Renal pelvis (tissue), 4 donors: ENCODE results near the gene ARPC1B. TPM values are rescaled to one million over a fixed set of nuclear protein-coding genes. Genes with fewer than 3 reads are reported as not detected.
"Not testable (repeated sequence)": the region's sequence is repeated elsewhere in the genome, so short reads cannot be mapped to it uniquely, and the experiment has no call there.

Experiments
- DNase-seq: peaks from one replicate; pipeline ENCODE4 v3.0.0-alpha.2; 2013
- polyA plus RNA-seq, 3 donors: library from polyadenylated mRNA; unstranded; fragments of 120-200 nt; gene quantifications; one replicate each; pipeline ENCODE4 v1.2.1, GENCODE V29; 2013; ENCODE audit not compliant: insufficient read length in 3 of 3

ARPC1B gene
- polyA plus RNA-seq, 3 donors = 35.9 to 44.2 (median 38.4) TPM

GRCh38 chr7:99359465-99360154, 14.9 kb upstream of the ARPC1B start:
- DNase-seq = no peak

DNA sequence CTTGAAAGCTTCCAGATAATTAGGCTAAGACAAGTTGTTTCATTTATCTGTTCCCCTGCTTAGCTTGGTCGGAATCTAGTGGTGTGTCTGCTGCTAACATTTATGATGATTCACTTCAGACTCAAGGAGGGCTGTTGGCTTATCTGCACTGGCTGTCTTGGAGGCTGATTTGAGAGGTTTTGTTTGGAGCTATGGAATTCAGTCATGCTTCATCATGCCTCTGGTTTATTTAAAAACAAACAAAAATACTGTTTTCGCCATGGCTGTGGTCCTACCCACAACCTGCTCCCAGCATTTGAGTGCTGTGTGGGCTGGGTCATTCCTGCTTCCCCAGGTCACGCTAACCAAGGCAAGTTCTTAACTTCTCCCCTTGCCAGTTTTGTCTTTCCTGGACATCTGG, 11.7 kb upstream of the ARPC1B start:
- DNase-seq = no peak

GRCh38 chr7:99363286-99363685, 11.2 kb upstream of the ARPC1B start:
- DNase-seq = no peak

GRCh38 chr7:99365318-99366141, 9.0 kb upstream of the ARPC1B start:
- no peak for DNase-seq

DNA sequence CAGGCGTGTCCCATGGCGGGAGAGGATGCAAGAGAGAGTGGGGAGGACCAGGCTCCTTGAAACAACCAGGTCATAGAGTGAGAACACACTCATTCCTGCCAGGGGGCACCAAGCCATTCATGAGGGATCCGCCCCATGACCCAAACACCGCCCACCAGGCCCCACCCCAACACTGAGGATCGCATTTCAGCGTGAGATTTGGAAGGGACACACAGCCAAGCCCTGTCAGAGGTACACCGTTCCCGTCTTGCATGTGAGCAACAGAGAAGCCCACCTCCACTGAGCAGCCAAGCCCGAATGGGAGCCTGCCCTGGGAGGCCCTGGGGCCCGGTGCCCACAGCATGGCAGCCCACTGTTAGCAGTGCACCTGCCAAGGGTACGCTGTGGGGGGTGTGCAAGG, 7.9 kb upstream of the ARPC1B start:
- no peak for DNase-seq

DNA sequence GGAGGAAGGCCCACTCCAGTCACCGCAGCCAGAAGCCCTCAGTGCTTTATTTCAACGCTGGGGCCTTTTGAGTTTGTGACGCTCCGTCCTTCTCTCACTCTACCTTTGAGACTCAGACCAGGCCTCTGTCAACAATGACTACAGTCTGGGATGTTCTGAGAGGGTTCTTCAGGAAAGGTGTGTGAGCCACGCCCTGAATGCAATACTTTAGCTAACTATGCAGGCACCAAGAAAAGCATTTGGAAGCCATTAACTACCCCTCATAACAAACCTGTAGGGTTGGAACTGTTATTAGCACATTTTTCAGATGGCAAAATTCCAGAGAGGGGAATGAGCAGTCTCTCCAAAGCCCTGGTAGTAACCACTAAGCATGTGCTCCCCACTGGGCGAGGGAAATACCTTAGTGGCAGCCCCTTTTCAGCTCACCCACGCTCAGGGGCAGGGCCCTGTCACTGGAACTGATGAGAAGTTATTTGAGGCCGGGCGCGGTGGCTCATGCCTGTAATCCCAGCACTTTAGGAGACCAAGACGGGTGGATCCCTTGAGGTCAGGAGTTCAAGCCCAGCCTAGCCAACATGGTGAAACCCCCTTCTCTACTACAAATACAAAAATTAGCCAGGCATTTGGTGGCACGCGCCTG, 5.7 kb upstream of the ARPC1B start:
- no peak for DNase-seq

DNA sequence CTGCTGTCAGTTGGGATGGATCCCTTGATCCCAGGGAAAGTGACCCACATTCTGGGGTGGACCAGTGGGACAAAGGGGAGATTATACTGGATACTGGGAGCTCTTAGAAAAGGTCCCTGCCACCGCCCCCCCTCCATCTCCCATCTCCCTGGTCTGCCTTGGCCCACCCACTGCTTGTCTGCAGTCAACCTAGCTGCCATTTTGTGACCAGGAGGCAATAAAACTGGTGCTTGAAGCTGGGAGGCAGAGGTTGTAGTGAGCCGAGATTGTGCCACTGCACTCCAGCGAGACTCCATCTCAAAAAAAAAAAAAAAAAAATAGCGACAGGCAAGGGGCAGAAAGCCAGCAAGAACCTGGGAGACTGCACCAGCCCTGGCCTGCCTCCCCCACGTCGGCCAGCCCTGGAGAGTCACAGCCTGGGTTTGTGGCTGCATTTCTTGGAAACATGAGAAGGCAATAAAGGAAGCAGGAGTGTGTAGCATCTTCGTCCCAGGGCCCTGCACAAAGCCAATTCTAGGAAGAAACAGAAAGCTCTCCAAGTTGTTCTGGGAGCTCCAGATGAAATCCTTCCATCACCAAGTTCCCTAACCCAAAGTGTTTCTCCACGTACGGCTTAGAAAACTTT, 4.7 kb upstream of the ARPC1B start:
- peak; percentile 53 for DNase-seq

DNA sequence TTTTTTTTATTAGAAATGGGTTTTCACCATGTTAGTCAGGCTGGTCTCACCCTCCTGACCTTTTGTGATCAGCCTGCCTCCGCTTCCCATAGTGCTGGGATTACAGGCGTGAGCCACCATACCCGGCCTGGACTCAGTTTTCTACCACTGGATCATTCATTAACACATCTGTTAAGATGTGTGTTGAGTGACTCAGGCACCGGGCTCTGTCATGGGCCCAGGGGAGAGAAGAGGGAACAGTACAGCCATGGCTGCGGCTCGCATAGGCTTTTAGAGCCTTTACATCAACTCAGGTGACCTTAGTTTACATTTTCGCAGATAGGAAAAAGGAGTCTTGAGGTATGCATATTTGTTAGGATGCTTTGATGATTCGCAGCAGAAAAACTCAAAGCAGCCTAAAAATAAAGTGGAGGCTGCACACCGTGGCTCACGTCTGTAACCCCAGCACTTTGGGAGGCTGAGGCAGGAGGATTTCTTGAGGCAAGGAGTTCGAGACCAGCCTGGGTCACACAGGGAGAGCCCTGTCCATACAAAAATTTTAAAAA, 3.1 kb upstream of the ARPC1B start:
- no peak for DNase-seq

DNA sequence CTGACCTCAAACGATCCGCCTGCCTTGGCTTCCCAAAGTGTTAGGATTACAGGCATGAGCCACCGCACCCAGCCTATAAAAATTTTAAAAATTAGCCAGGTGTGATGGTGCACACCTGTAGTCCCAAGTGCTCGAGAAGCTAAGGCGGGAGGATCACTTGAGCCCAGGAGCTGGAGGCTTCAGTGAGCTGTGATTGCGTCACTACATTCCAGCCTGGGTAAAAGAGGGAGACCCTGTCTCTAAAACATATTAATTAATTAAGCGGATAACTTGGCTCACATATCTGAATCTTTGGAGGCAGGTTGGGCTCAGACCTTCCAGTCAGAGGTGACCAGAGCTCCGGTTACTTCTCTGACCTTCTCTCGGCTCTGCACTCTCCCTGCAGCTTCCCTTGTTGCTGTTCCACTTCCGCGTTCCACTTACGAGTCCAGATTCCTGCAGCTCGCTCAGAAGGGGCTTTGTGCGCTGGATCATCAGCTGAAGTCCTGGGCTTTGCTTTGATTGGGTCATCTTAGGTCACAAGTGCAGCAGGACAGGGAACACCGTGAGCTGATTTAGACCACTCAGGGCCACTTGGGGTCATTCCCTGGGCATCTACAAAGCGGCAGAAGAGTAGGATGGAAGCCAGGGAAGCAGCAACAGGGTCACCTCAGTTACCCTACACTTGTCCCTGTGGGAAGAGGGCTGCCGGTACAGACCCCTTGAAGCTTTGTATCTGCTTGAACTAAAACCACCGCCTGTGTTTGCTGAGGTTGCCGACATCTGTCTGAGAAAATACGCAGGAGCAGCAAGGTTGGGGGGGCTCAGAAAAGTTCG, 2.0 kb upstream of the ARPC1B start:
- peak; percentile 82 for DNase-seq

DNA sequence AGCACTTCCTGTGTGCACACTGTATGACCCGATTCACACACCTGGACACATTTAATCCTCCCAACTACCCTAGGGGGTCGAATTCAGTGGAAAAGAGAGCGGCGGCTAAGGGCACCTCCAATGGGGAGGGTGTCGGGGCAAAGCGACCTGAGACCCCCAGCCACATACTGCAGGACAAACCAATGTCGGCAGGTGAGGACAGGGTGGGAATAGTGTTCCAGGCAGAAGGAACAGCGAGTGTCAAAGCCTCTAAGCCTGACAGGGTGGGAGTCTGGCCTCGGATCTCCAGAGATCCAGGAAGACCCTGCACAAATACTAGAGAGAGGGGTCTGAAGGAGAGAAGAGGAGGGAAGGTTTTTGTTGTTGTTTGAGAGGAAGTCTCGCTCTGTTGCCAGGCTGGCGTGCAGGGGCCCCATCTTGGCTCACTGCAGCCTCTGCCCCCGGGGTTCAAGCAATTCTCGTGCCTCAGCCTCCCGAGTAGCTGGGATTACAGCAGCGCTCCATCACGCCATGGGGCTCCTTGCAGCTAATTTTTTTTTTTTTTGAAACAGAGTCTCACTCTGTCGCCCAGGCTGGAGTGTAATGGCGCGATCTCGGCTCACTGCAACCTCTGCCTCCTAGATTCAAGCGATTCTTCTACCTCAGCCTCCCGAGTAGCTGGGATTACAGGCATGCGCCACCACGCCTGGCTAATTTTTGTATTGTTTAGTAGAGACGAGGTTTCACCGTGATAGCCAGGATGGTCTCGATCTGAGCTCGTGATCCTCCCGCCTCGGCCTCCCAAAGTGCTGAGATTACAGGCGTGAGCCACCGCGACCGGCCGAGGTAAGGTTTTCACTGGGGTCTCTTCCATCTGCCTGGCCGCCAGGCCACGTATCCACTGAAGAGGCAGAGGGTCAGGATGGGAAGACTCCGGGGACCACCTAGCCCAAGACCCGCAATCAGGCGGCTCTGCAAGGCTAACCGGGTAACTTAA, 1.2 kb upstream of the ARPC1B start:
- no peak for DNase-seq

- DNase-seq = no peak
Measured at GRCh38 chr7:99375070-99375807, 709 bp downstream of the ARPC1B start.

DNA sequence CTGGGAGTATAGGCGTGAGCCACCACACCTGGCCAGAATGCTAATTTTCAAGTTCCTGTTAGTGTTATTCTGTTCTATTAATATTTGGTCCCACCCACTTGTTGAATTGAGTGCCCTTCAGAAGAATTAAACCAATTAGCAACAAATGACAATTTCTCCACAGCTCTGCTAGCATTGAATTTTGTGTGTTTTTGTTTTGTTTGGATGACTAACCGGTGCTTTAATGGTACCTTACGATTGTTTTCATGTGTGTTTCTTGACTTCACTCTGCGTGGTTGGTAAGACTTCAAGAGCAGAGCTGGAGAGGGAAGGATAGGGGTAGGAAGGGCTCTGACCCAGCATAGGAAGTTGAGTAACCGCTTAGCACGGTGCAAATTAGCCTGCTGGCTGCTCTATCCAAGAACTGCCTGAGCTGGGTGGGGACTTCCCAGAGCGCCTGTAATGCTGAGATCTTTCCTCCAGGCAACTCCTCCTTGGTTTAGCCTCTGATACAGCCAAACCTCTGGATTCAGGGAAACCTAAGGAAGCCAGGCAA, 4.6 kb downstream of the ARPC1B start:
- DNase-seq = no peak

DNA sequence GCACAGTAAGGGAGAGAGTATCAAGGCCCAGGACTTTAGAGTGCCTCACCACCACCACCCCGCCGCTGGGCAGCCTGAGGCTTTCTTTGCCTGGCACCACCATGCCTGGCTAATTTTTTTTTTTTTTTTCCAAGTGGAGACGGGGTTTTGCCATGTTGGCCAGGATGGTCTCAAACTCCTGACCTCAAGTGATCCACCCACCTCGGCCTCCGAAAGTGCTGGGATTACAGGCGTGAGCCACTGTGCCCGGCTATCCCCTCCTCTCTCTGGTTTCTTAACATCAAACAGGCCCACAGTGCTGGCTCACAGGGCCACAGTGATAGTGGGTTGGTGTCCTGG, 5.1 kb downstream of the ARPC1B start:
- DNase-seq = not testable (repeated sequence)

- DNase-seq = no peak
Measured at GRCh38 chr7:99380032-99380822, 5.7 kb downstream of the ARPC1B start.

DNA sequence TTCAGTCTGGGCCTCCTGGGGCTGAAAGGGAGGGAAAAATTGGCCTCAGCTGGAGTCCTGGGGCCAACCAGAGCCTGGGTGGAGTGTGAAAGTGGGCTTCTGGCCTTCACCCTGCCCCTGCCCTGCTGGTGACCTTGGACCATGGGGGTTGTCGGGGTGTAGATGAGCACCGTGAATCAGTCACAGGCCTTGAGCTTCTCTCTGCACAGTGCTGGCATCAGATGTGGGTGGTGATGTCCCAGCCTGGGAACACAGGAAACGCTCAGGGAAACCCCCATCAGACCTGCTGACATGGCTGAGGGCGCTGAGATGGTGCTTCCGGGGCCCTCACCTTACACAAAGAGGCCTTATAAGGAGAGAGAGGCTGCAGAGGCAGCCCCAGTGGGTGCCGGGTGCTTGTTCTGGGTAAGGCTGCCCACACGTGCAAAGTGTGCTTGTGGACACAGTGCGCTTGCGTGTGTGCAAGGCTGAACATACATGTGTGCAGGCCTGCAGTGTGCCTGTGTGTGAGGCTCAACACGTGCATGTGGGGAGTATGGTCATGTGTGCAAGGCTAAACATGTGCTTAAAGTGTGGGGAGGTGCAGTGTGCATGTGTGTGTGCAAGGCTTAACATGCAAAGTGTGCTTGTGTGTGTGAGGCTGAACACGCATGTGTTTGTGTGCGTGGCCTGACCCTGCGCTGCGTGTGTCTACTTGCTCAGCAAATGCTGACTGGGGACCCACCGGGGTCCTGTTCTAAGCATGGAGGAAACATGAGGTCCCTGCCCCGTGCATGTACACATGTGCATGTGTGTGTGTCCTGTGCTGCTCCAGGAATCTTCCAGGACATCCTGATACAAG, 6.5 kb downstream of the ARPC1B start:
- DNase-seq = no peak

DNA sequence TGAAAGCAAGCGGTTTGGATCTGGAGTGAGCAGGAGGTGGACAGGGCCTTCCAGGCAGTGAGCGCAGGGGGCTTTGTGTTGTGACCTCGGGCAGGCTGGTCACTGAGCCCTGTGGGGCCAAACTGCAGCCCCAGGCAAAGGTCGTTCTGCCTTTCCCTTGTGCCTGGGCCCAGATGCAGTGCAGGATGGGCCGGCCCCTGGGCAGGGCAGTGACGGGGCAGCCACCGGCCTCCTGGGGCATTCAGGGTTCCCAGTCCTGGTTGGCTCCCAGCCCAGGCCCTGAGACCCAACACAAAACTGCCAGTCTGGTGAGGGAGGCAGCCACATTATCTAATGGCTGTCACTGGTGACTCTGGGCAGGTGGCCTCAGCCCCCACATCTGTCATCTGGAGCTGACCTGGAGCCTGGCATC, 7.1 kb downstream of the ARPC1B start:
- no peak for DNase-seq

DNA sequence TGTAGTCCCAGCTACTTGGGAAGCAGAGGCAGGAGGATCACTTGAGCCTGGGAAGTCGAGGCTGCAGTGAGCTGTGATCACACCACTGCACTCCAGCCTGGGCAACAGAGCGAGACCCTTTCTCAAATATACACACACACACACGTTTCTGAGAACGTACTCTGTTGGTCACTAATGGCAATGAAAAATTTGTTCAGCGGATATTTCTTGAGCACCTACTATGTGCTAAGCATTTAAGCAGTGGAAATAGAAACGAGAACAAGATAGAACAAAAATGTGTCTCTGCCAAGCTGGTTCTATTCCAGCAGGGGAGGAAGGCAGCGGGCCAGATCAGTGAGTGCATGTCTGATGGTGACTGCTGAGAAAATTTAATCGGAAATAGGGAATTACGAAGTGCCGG, 8.7 kb downstream of the ARPC1B start:
- no peak for DNase-seq
